Esophagus squamous epithelium (tissue), 5 donors: Measurements from ENCODE around the gene DOCK2. TPM values are rescaled to one million over a fixed set of nuclear protein-coding genes. Genes with fewer than 3 reads are reported as not detected.

Experiments
- DNase-seq: peaks from one replicate; lab custom pipeline; 2025; lab: John Stamatoyannopoulos, UW
- H3K27ac ChIP-seq, 4 donors: fragments of 200-600 bp; sonication (generic); one replicate each; pipeline ENCODE4 v1.5.1; 2016 to 2019; ENCODE audit warnings: mild to moderate bottlenecking in 1 of 4
- H3K27me3 ChIP-seq, 4 donors: fragments of 200-600 bp; sonication (generic); 1 replicate in 3 of 4; 2 replicates in 1 of 4; pipeline versions ENCODE4 v1.5.1 to v1.6.0; 2017 to 2021; ENCODE audit warnings: antibody characterized with exemption in 1 of 4
- H3K36me3 ChIP-seq, 3 donors: fragments of 200-600 bp; sonication (generic); one replicate each; pipeline ENCODE4 v1.5.1; 2016 to 2019
- H3K4me1 ChIP-seq, 3 donors: fragments of 200-600 bp; sonication (generic); one replicate each; pipeline ENCODE4 v1.5.1; 2017 to 2019
- H3K4me3 ChIP-seq, 4 donors: fragments of 200-600 bp; sonication (generic); 1 replicate in 3 of 4; 2 replicates in 1 of 4; pipeline ENCODE4 v1.5.1; 2016 to 2019; ENCODE audit warnings: mild to moderate bottlenecking in 2 of 4, moderate library complexity in 1 of 4
- H3K9me3 ChIP-seq, 3 donors: fragments of 200-600 bp; sonication (generic); one replicate each; pipeline ENCODE4 v1.5.1; 2016 to 2019
- POLR2A ChIP-seq, 4 donors: fragments of 450-650 bp; IDR thresholded peaks; one replicate each; pipeline ENCODE4 v1.6.1; 2017; ENCODE audit warnings: antibody characterized with exemption in 4 of 4, mild to moderate bottlenecking in 4 of 4, moderate library complexity in 3 of 4
- WGBS, 2 donors: methylation state at CpG; one replicate each; pipeline ENCODE4 v1.1.5; 2018; 5-methylcytosine and 5-hydroxymethylcytosine counted together
- intact Hi-C: fragments of 100-400 bp; cut with DNase I; formaldehyde crosslinking; loops from one replicate; pipeline ENCODE4 v1.15.0; 2022
- total RNA-seq, 4 donors: library from RNA; depleted of rRNA; stranded (reverse); fragments of >200 nt; gene quantifications; one replicate each; pipeline ENCODE4 v1.1.0, GENCODE V29; 2016
- TF ChIP-seq, protein P1 (sequence below), 6 experiments: fragments of 450-650 bp in 4 of 6; fragments of 200-600 bp in 2 of 6; sonication (generic) in 2 of 6; IDR thresholded peaks; one replicate each; pipeline ENCODE4 v1.5.1; 2016 to 2019; ENCODE audit warnings: antibody characterized with exemption in 6 of 6, mild to moderate bottlenecking in 4 of 6, moderate library complexity in 4 of 6
- donor health status: DM: yes; HTN: yes; CAD: no.

Gene DOCK2
- total RNA-seq, 4 donors from 2014 or later: 4.1 to 14.5 (median 10.0) TPM

DNA sequence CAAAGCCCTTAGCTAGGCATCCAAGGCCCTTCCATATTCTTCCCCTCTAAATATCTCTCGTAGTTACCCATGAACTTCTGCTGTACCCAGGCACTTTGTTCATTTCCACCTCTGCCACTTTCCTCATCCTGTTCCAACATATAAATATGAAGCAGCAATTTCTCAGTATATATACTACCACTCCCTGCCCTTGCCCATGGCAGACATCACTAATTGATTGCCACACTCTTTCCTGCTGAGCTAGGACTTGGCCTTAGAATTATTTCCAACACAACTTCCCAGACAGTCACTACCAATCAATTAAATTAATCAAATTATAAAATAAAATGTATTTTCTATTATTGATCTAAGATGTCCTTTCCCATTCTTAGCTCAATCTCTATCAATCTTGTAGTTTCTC, 334.7 kb downstream of the DOCK2 start:
- H3K36me3 ChIP-seq: no peaks in the 10 kb centered on the region
- no peaks in the 10 kb centered on the region for H3K9me3 ChIP-seq
- intact Hi-C loops: no loop called here
- no peaks in the 10 kb centered on the region for H3K4me1 ChIP-seq
- no peak overlapping the region for H3K27ac ChIP-seq
- H3K4me3 ChIP-seq: no peak overlapping the region
- TF ChIP-seq, protein P1, sequence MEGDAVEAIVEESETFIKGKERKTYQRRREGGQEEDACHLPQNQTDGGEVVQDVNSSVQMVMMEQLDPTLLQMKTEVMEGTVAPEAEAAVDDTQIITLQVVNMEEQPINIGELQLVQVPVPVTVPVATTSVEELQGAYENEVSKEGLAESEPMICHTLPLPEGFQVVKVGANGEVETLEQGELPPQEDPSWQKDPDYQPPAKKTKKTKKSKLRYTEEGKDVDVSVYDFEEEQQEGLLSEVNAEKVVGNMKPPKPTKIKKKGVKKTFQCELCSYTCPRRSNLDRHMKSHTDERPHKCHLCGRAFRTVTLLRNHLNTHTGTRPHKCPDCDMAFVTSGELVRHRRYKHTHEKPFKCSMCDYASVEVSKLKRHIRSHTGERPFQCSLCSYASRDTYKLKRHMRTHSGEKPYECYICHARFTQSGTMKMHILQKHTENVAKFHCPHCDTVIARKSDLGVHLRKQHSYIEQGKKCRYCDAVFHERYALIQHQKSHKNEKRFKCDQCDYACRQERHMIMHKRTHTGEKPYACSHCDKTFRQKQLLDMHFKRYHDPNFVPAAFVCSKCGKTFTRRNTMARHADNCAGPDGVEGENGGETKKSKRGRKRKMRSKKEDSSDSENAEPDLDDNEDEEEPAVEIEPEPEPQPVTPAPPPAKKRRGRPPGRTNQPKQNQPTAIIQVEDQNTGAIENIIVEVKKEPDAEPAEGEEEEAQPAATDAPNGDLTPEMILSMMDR (IDR thresholded peaks at IDR 0.05): no peak
- TF ChIP-seq POLR2A (IDR thresholded peaks at IDR 0.05): no peak
- peaks cover 0 to 19% (median 0%) of the 10 kb centered on the region in 4 donors for H3K27me3 ChIP-seq
- WGBS, 2 donors: 83 to 100% methylated on average over 1 of the region's 1 CpG
- DNase-seq: no peak

DNA sequence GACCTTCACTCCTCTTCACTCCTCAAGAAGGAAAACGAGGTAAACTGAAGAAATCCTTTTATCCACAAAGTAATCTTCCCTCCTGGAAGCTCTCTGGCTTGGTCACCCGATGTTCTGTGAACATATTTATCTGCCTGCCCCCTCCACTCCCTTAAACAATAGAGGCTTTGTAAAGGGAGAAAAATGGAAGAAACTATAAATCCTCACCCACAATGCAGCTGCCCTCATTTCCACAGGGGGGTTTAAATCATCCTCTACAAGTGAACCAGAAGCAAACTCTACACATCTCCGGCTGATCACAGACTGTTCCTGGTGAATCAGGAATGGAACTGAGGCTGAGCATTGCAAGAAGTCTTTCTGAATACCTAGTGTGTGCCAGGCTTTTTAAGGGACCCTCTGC, 336.0 kb downstream of the DOCK2 start:
- Histone ChIP-seq H3K9me3 (no peaks in the 10 kb centered on the region), H3K4me1 (no peaks in the 10 kb centered on the region), H3K27me3 (peaks cover 0 to 22% (median 0%) of the 10 kb centered on the region in 4 donors), H3K27ac (no peak overlapping the region), H3K36me3 (no peaks in the 10 kb centered on the region), H3K4me3 (no peak overlapping the region)
- WGBS, 2 donors: 46 to 69% methylated on average over 3 of the region's 3 CpGs
- intact Hi-C loops: no loop called here
- no peak for DNase-seq
- TF ChIP-seq, protein P1 (IDR thresholded peaks at IDR 0.05): no peak
- no peak for TF ChIP-seq POLR2A (IDR thresholded peaks at IDR 0.05)

DNA sequence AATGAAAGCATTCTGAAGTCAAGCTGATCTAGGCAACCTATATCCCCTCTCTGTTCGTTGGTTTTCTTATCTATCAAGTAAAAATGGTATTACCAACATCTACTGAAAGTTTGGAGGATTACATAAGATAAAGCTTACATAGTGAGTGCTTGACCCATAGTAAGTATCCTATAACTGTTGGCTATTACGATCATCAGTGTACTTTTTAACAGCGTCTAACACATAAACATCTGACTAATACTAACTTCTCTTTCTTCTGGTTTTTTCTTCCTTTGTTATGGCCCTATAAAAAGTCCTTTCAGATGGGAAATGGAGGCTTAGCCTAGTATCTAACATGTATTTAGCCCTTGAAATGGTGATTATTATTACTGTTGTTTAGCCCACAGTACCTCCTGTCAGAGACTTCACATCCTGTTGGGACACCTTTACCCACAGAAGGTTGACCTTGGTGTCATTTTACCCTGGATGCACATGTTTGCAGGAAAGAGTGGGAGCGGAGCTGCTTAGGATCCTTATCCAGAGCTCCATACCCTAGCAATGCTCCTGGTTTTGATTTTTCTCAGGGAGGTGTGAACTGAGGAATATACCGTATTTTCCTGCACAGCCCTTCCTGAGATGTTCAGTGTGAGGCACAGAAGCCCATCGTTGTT, 337.2 kb downstream of the DOCK2 start:
- TF ChIP-seq, protein P1 (IDR thresholded peaks at IDR 0.05): no peak
- no peak for TF ChIP-seq POLR2A (IDR thresholded peaks at IDR 0.05)

DNA sequence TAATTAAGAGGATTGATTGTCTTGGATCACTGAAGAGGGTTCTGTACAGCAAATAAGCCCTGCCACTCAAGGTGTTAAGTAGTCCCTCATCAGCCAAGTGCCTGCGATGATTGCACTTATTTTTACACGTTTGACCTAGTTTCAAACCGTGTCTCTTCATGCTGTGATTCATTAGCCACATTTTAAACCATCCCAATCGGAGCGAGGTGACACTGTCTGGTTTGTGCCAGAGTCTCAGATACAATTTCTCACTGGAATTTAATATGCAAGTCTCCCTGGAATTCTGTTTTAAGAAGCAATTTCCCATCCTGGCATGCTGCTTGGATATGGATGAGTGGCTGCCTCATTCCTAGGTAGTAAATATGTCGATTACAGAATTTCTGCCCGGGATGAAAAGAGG, 341.6 kb downstream of the DOCK2 start:
- Histone ChIP-seq H3K27ac (no peak overlapping the region), H3K9me3 (no peaks in the 10 kb centered on the region), H3K36me3 (no peaks in the 10 kb centered on the region), H3K4me3 (no peak overlapping the region), H3K27me3 (peaks cover 0 to 35% (median 0%) of the 10 kb centered on the region in 4 donors), H3K4me1 (peaks cover 0 to 5% (median 4%) of the 10 kb centered on the region in 3 donors)
- no peak for DNase-seq
- TF ChIP-seq, protein P1 (IDR thresholded peaks at IDR 0.05): no peak
- TF ChIP-seq POLR2A (IDR thresholded peaks at IDR 0.05): no peak
- WGBS, 2 donors: 52 to 65% methylated on average over 6 to 7 of the region's 7 CpGs
- intact Hi-C loops: no loop called here

More for the DNA sequence above, 337.2 kb downstream of the DOCK2 start:
- Histone ChIP-seq H3K27ac (no peak overlapping the region), H3K27me3 (peaks cover 0 to 28% (median 0%) of the 10 kb centered on the region in 4 donors), H3K36me3 (no peaks in the 10 kb centered on the region), H3K4me1 (no peaks in the 10 kb centered on the region), H3K4me3 (no peak overlapping the region), H3K9me3 (no peaks in the 10 kb centered on the region)
- WGBS, 2 donors: 74 to 85% methylated on average over 6 of the region's 6 CpGs
- DNase-seq: no peak
- intact Hi-C loops: no loop called here

DNA sequence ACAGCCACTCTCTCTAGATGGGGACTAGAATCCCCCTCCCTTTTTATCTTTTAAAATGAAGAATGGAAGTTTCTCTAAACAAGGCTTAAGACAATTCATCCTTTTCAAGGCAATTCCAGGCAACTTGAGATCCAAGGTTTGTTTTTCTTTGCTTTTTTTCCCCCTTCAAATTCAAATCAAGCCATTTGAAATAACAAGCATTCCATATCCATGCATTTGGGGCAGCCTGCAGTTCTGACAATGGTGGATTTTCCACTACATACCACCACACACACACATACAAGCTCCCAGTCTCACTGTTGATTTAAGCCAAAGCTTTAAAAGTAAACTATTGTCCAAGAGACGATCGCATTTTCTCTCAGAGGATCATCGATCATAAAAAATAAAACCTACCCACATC, 342.8 kb downstream of the DOCK2 start:
- peaks cover 0 to 5% (median 4%) of the 10 kb centered on the region in 3 donors for H3K4me1 ChIP-seq
- intact Hi-C loops: loop anchor here (10.0 kb wide), 1 partner anchor 275 kb away; no protein-coding TSS in a partner anchor
- no peak for DNase-seq
- no peaks in the 10 kb centered on the region for H3K36me3 ChIP-seq
- H3K4me3 ChIP-seq: peak overlapping the region in 1 of 4 donors; percentile 45
- TF ChIP-seq, protein P1 (IDR thresholded peaks at IDR 0.05): no peak
- no peak for TF ChIP-seq POLR2A (IDR thresholded peaks at IDR 0.05)
- WGBS, 2 donors: 14 to 26% methylated on average over 3 of the region's 3 CpGs
- no peak overlapping the region for H3K27ac ChIP-seq
- no peaks in the 10 kb centered on the region for H3K9me3 ChIP-seq
- peaks cover 0 to 40% (median 0%) of the 10 kb centered on the region in 4 donors for H3K27me3 ChIP-seq
